ENCODE measurements around the gene TMEM236. TPM values are rescaled to one million over a fixed set of nuclear protein-coding genes. Genes with fewer than 3 reads are reported as not detected.

Gene TMEM236
- total RNA-seq, 1 experiment from 2014 or later: 0.07 TPM

DNA sequence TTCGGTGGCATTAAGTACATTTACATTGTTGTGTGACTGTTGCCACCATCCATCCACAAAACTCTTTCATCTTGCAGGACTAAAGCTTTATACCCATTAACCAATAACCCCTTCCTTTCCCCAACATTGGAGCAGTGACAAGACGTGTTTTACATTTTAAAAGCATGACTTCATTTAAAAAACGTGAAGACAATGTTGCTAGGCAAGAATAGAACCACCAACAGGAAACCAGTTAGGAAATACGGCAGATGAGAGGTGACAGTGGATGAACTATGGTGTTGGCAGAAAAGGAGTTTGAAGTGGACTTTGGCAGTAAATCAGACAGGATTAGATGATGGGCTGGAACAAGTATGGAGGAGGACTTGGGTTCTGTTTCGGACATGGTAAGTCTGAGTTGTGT lies 17.0 kb downstream of the TMEM236 start:
- no peaks in the 10 kb centered on the region for H3K79me2 ChIP-seq (ENCODE audit: insufficient read depth, low read length)
- H3K9ac ChIP-seq (ENCODE audit: low read length): no peak overlapping the region
- TF ChIP-seq FOSL1 (IDR thresholded peaks at IDR 0.05; ENCODE audit: low read depth) (no peak), POLR2AphosphoS5 (IDR thresholded peaks at IDR 0.05; ENCODE audit: low read depth, low read length) (no peak), SRF (IDR thresholded peaks at IDR 0.05; ENCODE audit: low read depth) (no peak), ZNF274 (IDR thresholded peaks at IDR 0.05; ENCODE audit: low read depth, low read length) (no peak), SIN3A (IDR thresholded peaks at IDR 0.05; ENCODE audit: low read depth) (no peak), POLR2A (IDR thresholded peaks at IDR 0.05; ENCODE audit: borderline replicate concordance, extremely low read depth, insufficient read depth, insufficient read length) (no peak)
- TF ChIP-seq, protein P1, sequence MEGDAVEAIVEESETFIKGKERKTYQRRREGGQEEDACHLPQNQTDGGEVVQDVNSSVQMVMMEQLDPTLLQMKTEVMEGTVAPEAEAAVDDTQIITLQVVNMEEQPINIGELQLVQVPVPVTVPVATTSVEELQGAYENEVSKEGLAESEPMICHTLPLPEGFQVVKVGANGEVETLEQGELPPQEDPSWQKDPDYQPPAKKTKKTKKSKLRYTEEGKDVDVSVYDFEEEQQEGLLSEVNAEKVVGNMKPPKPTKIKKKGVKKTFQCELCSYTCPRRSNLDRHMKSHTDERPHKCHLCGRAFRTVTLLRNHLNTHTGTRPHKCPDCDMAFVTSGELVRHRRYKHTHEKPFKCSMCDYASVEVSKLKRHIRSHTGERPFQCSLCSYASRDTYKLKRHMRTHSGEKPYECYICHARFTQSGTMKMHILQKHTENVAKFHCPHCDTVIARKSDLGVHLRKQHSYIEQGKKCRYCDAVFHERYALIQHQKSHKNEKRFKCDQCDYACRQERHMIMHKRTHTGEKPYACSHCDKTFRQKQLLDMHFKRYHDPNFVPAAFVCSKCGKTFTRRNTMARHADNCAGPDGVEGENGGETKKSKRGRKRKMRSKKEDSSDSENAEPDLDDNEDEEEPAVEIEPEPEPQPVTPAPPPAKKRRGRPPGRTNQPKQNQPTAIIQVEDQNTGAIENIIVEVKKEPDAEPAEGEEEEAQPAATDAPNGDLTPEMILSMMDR (IDR thresholded peaks at IDR 0.05 in 2 of 3, conservative IDR thresholded peaks at IDR 0.05 in 1 of 3; ENCODE audit: borderline replicate concordance in 1 of 3, insufficient read depth in 1 of 3, low read depth in 2 of 3, low read length in 2 of 3): no peak
- TF ChIP-seq, protein P2, sequence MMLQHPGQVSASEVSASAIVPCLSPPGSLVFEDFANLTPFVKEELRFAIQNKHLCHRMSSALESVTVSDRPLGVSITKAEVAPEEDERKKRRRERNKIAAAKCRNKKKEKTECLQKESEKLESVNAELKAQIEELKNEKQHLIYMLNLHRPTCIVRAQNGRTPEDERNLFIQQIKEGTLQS (IDR thresholded peaks at IDR 0.05): no peak
- TF ChIP-seq, protein P3, sequence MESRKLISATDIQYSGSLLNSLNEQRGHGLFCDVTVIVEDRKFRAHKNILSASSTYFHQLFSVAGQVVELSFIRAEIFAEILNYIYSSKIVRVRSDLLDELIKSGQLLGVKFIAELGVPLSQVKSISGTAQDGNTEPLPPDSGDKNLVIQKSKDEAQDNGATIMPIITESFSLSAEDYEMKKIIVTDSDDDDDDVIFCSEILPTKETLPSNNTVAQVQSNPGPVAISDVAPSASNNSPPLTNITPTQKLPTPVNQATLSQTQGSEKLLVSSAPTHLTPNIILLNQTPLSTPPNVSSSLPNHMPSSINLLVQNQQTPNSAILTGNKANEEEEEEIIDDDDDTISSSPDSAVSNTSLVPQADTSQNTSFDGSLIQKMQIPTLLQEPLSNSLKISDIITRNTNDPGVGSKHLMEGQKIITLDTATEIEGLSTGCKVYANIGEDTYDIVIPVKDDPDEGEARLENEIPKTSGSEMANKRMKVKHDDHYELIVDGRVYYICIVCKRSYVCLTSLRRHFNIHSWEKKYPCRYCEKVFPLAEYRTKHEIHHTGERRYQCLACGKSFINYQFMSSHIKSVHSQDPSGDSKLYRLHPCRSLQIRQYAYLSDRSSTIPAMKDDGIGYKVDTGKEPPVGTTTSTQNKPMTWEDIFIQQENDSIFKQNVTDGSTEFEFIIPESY (IDR thresholded peaks at IDR 0.05; ENCODE audit: extremely low read depth, insufficient replicate concordance, low read length): no peak
- TF ChIP-seq, protein P4, sequence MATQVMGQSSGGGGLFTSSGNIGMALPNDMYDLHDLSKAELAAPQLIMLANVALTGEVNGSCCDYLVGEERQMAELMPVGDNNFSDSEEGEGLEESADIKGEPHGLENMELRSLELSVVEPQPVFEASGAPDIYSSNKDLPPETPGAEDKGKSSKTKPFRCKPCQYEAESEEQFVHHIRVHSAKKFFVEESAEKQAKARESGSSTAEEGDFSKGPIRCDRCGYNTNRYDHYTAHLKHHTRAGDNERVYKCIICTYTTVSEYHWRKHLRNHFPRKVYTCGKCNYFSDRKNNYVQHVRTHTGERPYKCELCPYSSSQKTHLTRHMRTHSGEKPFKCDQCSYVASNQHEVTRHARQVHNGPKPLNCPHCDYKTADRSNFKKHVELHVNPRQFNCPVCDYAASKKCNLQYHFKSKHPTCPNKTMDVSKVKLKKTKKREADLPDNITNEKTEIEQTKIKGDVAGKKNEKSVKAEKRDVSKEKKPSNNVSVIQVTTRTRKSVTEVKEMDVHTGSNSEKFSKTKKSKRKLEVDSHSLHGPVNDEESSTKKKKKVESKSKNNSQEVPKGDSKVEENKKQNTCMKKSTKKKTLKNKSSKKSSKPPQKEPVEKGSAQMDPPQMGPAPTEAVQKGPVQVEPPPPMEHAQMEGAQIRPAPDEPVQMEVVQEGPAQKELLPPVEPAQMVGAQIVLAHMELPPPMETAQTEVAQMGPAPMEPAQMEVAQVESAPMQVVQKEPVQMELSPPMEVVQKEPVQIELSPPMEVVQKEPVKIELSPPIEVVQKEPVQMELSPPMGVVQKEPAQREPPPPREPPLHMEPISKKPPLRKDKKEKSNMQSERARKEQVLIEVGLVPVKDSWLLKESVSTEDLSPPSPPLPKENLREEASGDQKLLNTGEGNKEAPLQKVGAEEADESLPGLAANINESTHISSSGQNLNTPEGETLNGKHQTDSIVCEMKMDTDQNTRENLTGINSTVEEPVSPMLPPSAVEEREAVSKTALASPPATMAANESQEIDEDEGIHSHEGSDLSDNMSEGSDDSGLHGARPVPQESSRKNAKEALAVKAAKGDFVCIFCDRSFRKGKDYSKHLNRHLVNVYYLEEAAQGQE (IDR thresholded peaks at IDR 0.05; ENCODE audit: low read depth): no peak
- no peaks in the 10 kb centered on the region for H3K27me3 ChIP-seq (ENCODE audit: insufficient read depth, low read length)
- no peak overlapping the region for H2AFZ ChIP-seq (ENCODE audit: low read depth, low read length, poor library complexity, severe bottlenecking)
- CTCF ChIA-PET: no interaction called here
- ATAC-seq (no peak), DNase-seq (ENCODE audit: low read depth, low spot score) (no peak)
- no peaks in the 10 kb centered on the region for H3K4me1 ChIP-seq (ENCODE audit: control insufficient read depth in 1 of 2, insufficient read depth in 2 of 2, low read length in 2 of 2)
- H3K4me3 ChIP-seq (replicated peaks in 1 of 2; ENCODE audit: low read depth in 1 of 2, low read length in 2 of 2): no peak overlapping the region
- POLR2A ChIA-PET: no interaction called here
- intact Hi-C loops (cut with micrococcal nuclease): no loop called here
- no peaks in the 10 kb centered on the region for H3K9me3 ChIP-seq (ENCODE audit: control insufficient read depth in 1 of 2, insufficient read depth in 1 of 2, low read depth in 1 of 2, low read length in 2 of 2)
- no TSS peak for BruUV-seq (replicated peaks)
- no peaks in the 10 kb centered on the region for H3K9me2 ChIP-seq (ENCODE audit: insufficient read depth)
- H3K36me3 ChIP-seq (ENCODE audit: control insufficient read depth in 1 of 2, insufficient read depth in 2 of 2, low read length in 2 of 2): no peaks in the 10 kb centered on the region
- no peak overlapping the region for H3K4me2 ChIP-seq (ENCODE audit: low read length)
- H4K20me1 ChIP-seq (ENCODE audit: insufficient read depth): no peaks in the 10 kb centered on the region
- RAD21 ChIA-PET (ENCODE audit: low non-redundant PET in 1 of 2, low total read pairs in 2 of 2, uncharacterized antibody in 2 of 2, unreplicated experiment in 2 of 2): no interaction called here
- no peak overlapping the region for H3K27ac ChIP-seq (ENCODE audit: low read depth, low read length)

All from HCT116 (cell line).